ENCODE results near the gene ALKBH8. TPM values are rescaled to one million over a fixed set of nuclear protein-coding genes. Genes with fewer than 3 reads are reported as not detected.
"Not testable (repeated sequence)": the region's sequence is repeated elsewhere in the genome, so short reads cannot be mapped to it uniquely, and the experiment has no call there.

Gene ALKBH8
- polyA plus RNA-seq, 1 donor (not counting 4 experiments of a cell fraction or from before 2014, with no cell fraction given) = 8.0 TPM

- H3K27me3 ChIP-seq (ENCODE audit: control insufficient read depth, extremely low read depth, insufficient read depth, low read length) = no peaks in the 10 kb centered on the region
- H3K9me1 ChIP-seq (ENCODE audit: control insufficient read depth, extremely low read depth, insufficient read depth, low read length) = no peaks in the 10 kb centered on the region
- no peak overlapping the region for H3K4me2 ChIP-seq (ENCODE audit: control insufficient read depth, extremely low read depth, insufficient read depth, low read depth, low read length)
- H3K4me1 ChIP-seq (ENCODE audit: control insufficient read depth, extremely low read depth, insufficient read depth, low read length) = no peaks in the 10 kb centered on the region
- H3K9me3 ChIP-seq (ENCODE audit: control insufficient read depth, low read depth, low read length) = no peaks in the 10 kb centered on the region
- TF ChIP-seq EZH2 (IDR thresholded peaks at IDR 0.05; ENCODE audit: low read length) (no peak), CTCF (optimal IDR thresholded peaks at IDR 0.05 in 1 of 3, IDR thresholded peaks at IDR 0.05 in 1 of 3, conservative IDR thresholded peaks at IDR 0.05 in 1 of 3; ENCODE audit: extremely low read depth in 1 of 3, insufficient read depth in 2 of 3, low read length in 3 of 3) (no peak)
- no peak for FAIRE-seq
- H3K9ac ChIP-seq (ENCODE audit: control insufficient read depth, extremely low read depth, insufficient read depth, low read length) = no peak overlapping the region
- dilution Hi-C loops (cut with MboI; ENCODE audit: extremely low pct_ligation_motif_present, low sequenced_read_pairs) = no loop called here
- DNase-seq (ENCODE audit: low read depth, low spot score) = no peak
- H3K27ac ChIP-seq (ENCODE audit: control insufficient read depth, insufficient read depth, low read length) = no peak overlapping the region
- H3K4me3 ChIP-seq (ENCODE audit: control insufficient read depth in 2 of 3, extremely low read depth in 1 of 3, insufficient read depth in 2 of 3, low read depth in 1 of 3, low read length in 3 of 3) = no peak overlapping the region
- no peaks in the 10 kb centered on the region for H3K79me2 ChIP-seq (ENCODE audit: control insufficient read depth, insufficient read depth, low read length)
- H2AFZ ChIP-seq (ENCODE audit: control insufficient read depth, low read length) = no peak overlapping the region
- no peaks in the 10 kb centered on the region for H4K20me1 ChIP-seq (ENCODE audit: control insufficient read depth, extremely low read depth, insufficient read depth, low read length)
- no peaks in the 10 kb centered on the region for H3K36me3 ChIP-seq (ENCODE audit: control insufficient read depth in 2 of 2, extremely low read depth in 1 of 2, insufficient read depth in 2 of 2, low read length in 2 of 2)
These were observed 97.8 kb downstream of the ALKBH8 start for GRCh38 chr11:107467696-107468095.

- H3K27ac ChIP-seq (ENCODE audit: control insufficient read depth, insufficient read depth, low read length); H3K4me2 ChIP-seq (ENCODE audit: control insufficient read depth, extremely low read depth, insufficient read depth, low read depth, low read length); H3K4me1 ChIP-seq (ENCODE audit: control insufficient read depth, extremely low read depth, insufficient read depth, low read length); H3K36me3 ChIP-seq (ENCODE audit: control insufficient read depth in 2 of 2, extremely low read depth in 1 of 2, insufficient read depth in 2 of 2, low read length in 2 of 2); H3K27me3 ChIP-seq (ENCODE audit: control insufficient read depth, extremely low read depth, insufficient read depth, low read length); H3K4me3 ChIP-seq (ENCODE audit: control insufficient read depth in 2 of 3, extremely low read depth in 1 of 3, insufficient read depth in 2 of 3, low read depth in 1 of 3, low read length in 3 of 3); DNase-seq (ENCODE audit: low read depth, low spot score); H4K20me1 ChIP-seq (ENCODE audit: control insufficient read depth, extremely low read depth, insufficient read depth, low read length); H2AFZ ChIP-seq (ENCODE audit: control insufficient read depth, low read length); H3K9ac ChIP-seq (ENCODE audit: control insufficient read depth, extremely low read depth, insufficient read depth, low read length); dilution Hi-C loops (cut with MboI; ENCODE audit: extremely low pct_ligation_motif_present, low sequenced_read_pairs); H3K9me1 ChIP-seq (ENCODE audit: control insufficient read depth, extremely low read depth, insufficient read depth, low read length); H3K79me2 ChIP-seq (ENCODE audit: control insufficient read depth, insufficient read depth, low read length); FAIRE-seq; H3K9me3 ChIP-seq (ENCODE audit: control insufficient read depth, low read depth, low read length): not testable (repeated sequence)
These were observed 99.2 kb downstream of the ALKBH8 start for GRCh38 chr11:107466275-107466866.

Measured in keratinocyte (primary cell).